Measurements from ENCODE around the gene MCF2L.

MCF2L gene

DNA sequence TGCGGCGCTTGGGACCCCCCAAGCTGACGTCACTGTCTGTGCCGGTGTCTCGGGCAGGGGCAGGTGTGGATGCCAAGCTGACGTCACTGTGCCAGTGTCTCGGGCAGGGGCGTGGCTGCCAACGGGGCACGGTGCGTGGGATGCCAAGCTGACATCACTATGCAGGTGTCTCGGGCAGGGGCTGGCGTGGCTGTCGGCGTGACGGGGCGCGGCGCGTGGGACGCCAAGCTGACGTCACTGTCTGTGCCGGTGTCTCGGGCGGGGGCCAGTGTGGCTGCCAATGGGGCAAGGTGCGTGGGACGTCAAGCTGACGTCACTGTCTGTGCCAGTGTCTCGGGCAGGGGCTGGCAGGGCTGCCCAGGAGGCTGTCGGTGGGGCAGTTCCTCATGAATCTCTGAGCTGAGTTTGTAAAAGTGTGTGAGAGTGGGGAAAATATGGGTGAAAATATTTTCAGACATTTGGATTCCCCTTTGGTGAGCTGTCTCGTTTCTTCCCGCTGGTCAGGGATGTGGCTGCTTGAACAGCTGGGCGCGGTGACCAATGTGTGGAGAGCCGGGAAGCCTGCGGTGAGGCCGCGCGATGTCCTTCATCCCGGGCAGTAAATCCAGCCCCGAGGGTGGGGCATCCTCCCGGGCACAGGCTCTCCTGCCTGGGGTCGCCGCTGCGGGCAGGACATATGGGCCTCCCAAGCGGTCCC lies 25.2 kb downstream of the MCF2L start:
- H3K4me3 ChIP-seq (ENCODE audit: low read length) = no peak overlapping the region
- DNase-seq (ENCODE audit: low read depth) = no peak
- TF ChIP-seq, protein P1, sequence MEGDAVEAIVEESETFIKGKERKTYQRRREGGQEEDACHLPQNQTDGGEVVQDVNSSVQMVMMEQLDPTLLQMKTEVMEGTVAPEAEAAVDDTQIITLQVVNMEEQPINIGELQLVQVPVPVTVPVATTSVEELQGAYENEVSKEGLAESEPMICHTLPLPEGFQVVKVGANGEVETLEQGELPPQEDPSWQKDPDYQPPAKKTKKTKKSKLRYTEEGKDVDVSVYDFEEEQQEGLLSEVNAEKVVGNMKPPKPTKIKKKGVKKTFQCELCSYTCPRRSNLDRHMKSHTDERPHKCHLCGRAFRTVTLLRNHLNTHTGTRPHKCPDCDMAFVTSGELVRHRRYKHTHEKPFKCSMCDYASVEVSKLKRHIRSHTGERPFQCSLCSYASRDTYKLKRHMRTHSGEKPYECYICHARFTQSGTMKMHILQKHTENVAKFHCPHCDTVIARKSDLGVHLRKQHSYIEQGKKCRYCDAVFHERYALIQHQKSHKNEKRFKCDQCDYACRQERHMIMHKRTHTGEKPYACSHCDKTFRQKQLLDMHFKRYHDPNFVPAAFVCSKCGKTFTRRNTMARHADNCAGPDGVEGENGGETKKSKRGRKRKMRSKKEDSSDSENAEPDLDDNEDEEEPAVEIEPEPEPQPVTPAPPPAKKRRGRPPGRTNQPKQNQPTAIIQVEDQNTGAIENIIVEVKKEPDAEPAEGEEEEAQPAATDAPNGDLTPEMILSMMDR (conservative IDR thresholded peaks at IDR 0.05; ENCODE audit: low read length) = no peak

DNA sequence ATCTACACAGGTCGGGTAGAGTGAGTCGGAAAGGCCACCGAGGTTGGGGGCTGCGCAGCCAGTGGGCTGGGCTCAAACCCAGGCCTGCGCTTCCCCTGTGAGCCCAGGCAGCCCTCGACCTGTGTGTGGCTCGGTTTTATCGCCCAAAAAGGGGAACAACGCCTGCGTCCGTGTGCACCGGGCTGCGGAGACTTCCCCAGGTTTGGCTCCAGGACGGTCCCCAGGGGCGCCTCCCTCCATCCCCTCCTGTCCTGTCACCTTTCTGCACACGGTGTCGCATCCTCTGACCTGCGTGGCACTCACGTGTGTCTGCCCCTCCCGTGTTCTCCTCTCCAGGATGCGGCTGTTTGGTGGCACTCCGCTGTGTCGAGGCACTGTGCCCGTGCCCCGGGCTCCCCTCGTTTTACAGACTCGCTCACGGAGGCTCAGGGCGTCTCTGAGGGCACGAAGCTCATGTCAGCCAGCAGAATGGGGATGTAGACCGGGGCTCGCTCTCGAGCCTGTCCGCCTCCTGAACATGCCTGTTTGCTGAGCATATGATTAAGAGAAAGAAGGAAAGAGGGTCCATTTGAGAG lies 25.9 kb downstream of the MCF2L start:
- no peak for DNase-seq (ENCODE audit: low read depth)
- TF ChIP-seq, protein P1 (conservative IDR thresholded peaks at IDR 0.05; ENCODE audit: low read length) = no peak
- H3K4me3 ChIP-seq (ENCODE audit: low read length) = no peak overlapping the region

DNA sequence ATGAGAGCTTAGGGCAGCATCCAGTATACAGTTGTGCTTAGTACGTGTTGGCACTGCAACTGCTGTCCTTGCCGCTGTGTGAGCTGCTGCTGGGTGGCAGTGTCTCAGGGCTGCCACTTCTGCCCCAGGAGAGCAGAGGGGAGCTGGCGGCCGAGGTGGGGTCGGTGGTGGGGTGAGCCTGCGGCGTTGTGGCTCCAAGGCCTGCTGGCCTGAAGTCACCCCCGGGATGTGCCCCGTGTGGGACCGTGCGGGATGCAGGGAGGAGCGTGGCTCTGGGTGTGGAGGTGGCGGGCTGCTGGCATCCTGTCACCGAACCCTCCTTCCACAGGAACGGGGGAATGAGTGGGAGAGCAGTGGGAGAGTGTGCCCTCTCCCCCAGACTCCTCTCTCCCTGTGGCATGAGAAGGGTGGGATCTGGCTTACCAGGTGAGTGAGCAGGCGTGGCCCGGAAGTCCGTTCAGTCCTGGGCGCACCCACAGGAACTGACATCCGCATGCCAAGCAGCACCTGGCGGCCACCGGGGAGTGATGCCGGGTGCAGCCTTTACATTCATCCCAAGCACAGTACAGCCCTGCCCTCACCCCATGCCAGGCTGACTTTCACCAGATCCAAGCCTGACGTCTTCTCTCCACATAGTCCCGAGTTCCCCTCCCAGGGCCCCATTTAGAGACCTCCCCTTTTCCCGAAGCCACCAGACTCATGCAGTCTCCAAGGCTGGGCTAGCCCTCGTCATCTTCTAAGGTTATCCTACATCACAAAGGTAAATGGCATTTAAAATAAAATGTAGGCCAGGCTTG lies 26.6 kb downstream of the MCF2L start:
- no peak for DNase-seq (ENCODE audit: low read depth)
- TF ChIP-seq, protein P1 (conservative IDR thresholded peaks at IDR 0.05; ENCODE audit: low read length) = no peak
- no peak overlapping the region for H3K4me3 ChIP-seq (ENCODE audit: low read length)

DNA sequence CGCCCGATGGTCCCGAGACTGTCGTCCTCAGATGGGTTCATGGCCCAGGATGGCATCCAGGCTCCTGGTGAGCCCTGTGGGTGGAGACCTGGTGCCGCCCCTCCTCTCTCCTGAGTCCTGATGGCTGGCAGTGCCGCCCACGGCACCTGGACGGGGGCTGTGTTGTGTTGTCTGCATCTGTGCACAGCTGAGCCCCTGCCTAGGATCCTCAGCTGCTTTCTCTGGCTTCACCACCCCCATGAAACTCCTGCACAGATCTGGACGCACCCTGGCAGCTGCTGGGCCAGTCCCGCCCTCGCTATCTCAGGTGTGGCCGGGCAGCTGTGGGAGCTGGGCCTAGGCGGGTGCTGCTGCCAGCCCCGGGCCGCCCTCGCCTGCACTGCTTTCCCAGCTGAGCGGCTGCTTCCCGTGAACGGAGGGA lies 27.7 kb downstream of the MCF2L start:
- no peak for DNase-seq (ENCODE audit: low read depth)
- H3K4me3 ChIP-seq (ENCODE audit: low read length) = no peak overlapping the region
- TF ChIP-seq, protein P1 (conservative IDR thresholded peaks at IDR 0.05; ENCODE audit: low read length) = no peak

DNA sequence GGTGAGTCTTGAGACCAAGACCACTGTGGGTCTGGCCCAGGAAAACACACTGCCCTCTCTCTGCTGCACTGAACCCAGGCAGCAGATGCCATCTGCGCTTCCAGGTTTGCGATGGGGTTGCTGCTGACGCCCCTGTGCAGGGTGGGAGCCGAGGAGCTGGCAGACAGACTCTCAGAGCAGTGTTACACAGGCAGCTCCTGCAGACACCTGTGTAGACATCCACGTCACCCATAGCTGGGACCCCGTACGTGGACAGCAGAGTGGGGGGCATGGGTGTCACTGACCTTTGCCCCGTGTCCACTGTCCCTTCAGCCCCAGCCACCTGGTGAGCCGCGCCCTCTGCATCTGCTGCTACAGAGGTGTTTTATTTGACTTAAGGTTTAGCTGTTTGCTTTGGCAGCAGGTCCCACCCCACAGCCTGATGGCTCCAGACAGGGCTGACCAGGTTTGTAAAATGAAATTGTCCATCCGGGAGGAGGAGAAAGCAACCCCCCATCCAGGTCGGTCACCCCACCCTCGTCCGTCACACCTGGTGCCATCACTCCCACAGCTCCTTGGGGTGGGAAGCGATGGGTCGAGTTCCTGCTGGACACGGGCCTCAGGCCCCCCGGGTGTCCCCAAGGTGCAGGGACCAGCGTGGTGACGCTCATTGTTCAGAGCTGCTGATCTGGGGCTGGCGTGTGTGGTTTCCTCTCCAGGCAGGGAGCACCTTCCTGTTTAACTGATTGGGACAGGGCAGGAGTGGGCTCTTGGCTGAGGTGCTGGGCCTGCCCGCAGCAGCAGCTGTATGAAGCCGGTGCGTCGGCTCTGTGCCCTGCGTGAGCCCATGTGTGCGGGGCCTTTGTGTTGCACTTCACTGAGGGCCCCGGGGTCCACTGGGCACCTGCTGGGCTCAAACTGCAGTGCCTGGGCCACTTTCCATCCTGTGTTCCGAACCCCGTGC lies 28.4 kb downstream of the MCF2L start:
- TF ChIP-seq, protein P1 (conservative IDR thresholded peaks at IDR 0.05; ENCODE audit: low read length) = no peak
- H3K4me3 ChIP-seq (ENCODE audit: low read length) = no peak overlapping the region
- no peak for DNase-seq (ENCODE audit: low read depth)

DNA sequence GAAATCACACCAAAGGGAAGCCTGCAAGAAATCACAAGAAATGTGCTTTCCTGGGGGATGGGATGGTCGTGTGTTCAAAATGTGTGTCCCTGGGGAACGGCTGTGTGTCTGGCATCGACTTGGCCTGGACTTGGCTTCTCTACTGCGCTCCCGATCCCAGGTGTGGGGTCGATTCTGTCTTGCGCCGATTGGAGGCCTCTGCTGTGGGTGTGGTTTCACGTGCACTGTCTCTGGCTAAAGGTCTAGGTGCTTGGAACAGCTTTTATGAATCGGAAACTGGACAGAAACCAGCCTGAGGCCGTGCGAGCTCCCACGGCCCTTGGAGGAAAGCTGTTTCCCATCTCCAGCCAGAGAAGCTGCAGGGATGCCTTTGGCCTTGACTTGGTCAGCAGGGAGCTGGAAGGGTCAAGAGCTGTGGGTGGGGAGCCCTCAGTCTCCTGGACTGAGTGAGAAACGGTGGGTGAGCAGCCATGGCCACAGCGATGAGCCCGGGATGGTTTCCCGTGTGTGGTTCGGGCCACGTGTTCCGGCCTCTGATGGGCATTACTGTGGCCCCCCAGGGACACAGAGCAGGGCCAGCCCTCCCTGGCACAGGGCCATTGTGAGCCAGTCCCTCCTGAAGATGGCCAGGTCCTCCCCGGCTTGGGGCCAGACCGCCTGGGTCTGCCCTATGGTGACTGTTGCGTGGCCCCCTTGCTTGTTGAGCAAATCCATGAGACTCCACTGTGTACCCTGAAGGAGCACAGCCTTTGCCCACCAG lies 29.7 kb downstream of the MCF2L start:
- TF ChIP-seq, protein P1 (conservative IDR thresholded peaks at IDR 0.05; ENCODE audit: low read length) = no peak
- no peak for DNase-seq (ENCODE audit: low read depth)

More for the DNA sequence above, 29.7 kb downstream of the MCF2L start:
- no peak overlapping the region for H3K4me3 ChIP-seq (ENCODE audit: low read length)

Measured in AG10803 (cell line).